IPS DF 6.9 (cell line): ENCODE results near the gene TANGO6.

Source experiments
- DNase-seq: peaks from one replicate; pipeline ENCODE4 v3.0.0-alpha.2; 2013; ENCODE audit warnings: low read depth, low spot score
- H3K27ac ChIP-seq: one replicate; pipeline ENCODE4 v1.5.1; 2013; ENCODE audit warnings: low read length, control low read depth
- H3K27me3 ChIP-seq: 2 replicates; pipeline ENCODE4 v1.6.1; 2013; ENCODE audit warnings: mild to moderate bottlenecking, low read length; ENCODE audit not compliant: control insufficient read depth, insufficient read depth
- H3K36me3 ChIP-seq: 2 replicates; pipeline ENCODE4 v1.6.1; 2013; ENCODE audit warnings: low read length; ENCODE audit not compliant: control insufficient read depth, insufficient read depth
- H3K4me1 ChIP-seq: 2 replicates; pipeline ENCODE4 v1.6.1; 2013; ENCODE audit warnings: low read length; ENCODE audit not compliant: control insufficient read depth, insufficient read depth
- H3K4me3 ChIP-seq: 2 replicates; pipeline ENCODE4 v1.5.1; 2013; ENCODE audit warnings: mild to moderate bottlenecking, low read length
- H3K9me3 ChIP-seq: 2 replicates; pipeline ENCODE4 v1.6.1; 2013; ENCODE audit warnings: low read length, inconsistent platforms; ENCODE audit not compliant: control insufficient read depth, insufficient read depth
- WGBS: extraction: QIAGEN DNeasy Blood & Tissue Kit; methylation state at CpG from one replicate; pipeline ENCODE4 v1.1.7; 2013; ENCODE audit warnings: mixed read lengths, missing lambda C conversion rate; ENCODE audit not compliant: insufficient read length, insufficient coverage; 5-methylcytosine and 5-hydroxymethylcytosine counted together

The TANGO6 gene

GRCh38 chr16:68935008-68935407 is 91.7 kb downstream of the TANGO6 start:
- Histone ChIP-seq H3K36me3 (0 out of 2 replicates have a peak, but pooled peaks cover 2% of the 10 kb centered on the region), H3K4me3 (no peak overlapping the region), H3K27me3 (no peaks in the 10 kb centered on the region), H3K27ac (no peak overlapping the region), H3K4me1 (no peaks in the 10 kb centered on the region), H3K9me3 (no peaks in the 10 kb centered on the region)
- DNase-seq, result no peak

DNA sequence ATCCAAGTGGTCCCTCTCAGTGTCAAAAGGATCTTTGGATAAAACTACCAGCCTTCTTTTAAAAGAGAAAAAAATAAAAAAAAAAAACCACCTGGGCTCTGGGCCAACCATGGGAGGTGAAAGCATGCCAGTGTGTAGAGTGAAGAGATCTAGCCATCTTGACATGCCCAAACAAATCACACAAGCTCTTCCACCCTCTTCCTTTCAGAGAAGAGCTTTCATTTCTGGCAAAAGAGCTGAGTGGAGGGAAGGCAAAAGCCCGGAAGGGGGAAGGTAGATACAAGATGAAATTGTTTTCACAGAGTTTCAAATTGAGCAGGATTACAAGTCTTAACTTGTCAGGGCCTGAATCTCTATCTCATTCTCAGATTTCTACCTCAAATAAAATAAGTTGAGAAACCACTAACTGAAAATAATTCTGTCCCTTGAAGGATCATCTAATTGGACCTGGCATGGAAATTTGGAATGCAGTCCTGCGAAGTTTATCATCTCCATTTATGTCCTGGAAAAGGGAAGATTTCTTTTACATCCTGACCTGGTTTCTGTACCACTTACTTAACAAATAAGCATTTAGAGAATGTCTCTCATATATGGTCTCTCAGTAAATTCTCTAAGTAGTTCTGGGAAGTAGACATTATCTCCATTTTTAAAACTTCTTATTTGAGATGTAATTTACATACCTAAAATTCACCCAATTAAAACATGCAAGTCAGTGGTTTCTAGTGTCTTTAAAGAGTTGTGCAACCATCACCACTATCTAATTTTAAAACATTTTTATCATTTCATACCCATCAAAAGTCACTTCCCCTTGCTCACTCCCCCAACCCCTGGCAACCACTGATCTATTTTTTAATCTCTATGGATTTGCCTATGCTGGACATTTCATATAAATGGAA is 93.7 kb downstream of the TANGO6 start:
- no peak for DNase-seq
- WGBS, result no CpG with 5 or more reads among the region's 2 CpGs
- no peaks in the 10 kb centered on the region for H3K9me3 ChIP-seq
- no peaks in the 10 kb centered on the region for H3K36me3 ChIP-seq
- no peaks in the 10 kb centered on the region for H3K27me3 ChIP-seq
- no peak overlapping the region for H3K27ac ChIP-seq
- no peaks in the 10 kb centered on the region for H3K4me1 ChIP-seq
- no peak overlapping the region for H3K4me3 ChIP-seq

DNA sequence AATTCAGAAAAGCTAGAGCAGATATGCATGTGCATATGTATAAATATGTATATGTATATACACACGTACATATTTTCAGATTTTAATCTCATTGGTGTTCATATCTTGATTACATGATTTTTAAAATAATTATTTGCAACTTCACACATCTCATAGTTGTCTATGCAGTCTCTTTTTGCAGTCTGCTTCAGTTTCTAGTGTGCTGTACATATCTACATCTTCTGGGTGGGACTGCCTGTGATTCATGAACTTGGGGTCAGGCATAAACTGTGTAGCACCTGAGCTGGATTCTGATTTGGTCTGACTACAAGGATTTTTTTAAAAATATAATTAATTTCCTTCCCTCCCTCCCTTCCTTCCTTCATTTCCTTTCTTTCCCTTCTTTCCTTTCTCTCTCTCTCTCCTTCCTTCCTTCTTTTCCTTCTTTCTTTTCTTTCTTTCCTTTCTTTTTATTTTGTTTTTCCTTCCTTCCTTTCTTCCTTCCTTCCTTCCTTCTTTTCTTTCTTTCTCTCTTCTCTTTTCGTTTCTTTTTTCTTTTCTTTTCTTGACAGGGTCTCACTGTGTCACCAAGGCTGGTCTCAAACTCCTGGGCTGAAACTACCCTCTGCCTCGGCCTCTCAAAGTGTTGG is 96.5 kb downstream of the TANGO6 start:
- no CpG with 5 or more reads among the region's 3 CpGs for WGBS
- Histone ChIP-seq H3K4me1 (no peaks in the 10 kb centered on the region), H3K27ac (no peak overlapping the region), H3K36me3 (no peaks in the 10 kb centered on the region), H3K9me3 (no peaks in the 10 kb centered on the region), H3K27me3 (no peaks in the 10 kb centered on the region), H3K4me3 (no peak overlapping the region)
- no peak for DNase-seq

DNA sequence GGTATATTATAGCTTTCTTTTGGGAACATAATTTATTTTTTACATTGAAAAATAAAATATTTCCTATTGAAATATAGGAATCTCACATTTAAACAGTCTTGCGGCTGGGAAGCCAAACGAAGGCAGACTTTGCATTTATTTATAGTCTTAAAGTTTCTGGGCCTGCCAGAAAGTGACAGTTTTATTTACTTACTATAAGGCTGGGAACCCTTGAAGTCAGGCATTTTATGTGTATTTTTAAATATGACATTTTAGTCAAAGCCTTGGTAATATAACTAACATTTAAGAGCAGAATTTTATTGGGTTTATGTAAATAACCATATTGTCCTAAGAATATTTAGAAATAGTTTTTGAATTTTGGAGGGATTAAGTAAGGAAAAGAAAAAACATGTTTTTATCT is 97.5 kb downstream of the TANGO6 start:
- no peaks in the 10 kb centered on the region for H3K27me3 ChIP-seq

GRCh38 chr16:68943961-68944360 is 100.6 kb downstream of the TANGO6 start:
- WGBS, result no CpG with 5 or more reads among the region's 1 CpG
- no peak for DNase-seq
- Histone ChIP-seq H3K9me3 (no peaks in the 10 kb centered on the region), H3K36me3 (no peaks in the 10 kb centered on the region), H3K4me1 (no peaks in the 10 kb centered on the region), H3K4me3 (no peak overlapping the region), H3K27me3 (no peaks in the 10 kb centered on the region), H3K27ac (no peak overlapping the region)

More for the DNA sequence above, 97.5 kb downstream of the TANGO6 start:
- no peaks in the 10 kb centered on the region for H3K36me3 ChIP-seq
- H3K4me1 ChIP-seq, result no peaks in the 10 kb centered on the region
- no CpG with 5 or more reads among the region's 2 CpGs for WGBS
- no peak overlapping the region for H3K4me3 ChIP-seq
- H3K9me3 ChIP-seq, result no peaks in the 10 kb centered on the region
- H3K27ac ChIP-seq, result no peak overlapping the region
- no peak for DNase-seq

DNA sequence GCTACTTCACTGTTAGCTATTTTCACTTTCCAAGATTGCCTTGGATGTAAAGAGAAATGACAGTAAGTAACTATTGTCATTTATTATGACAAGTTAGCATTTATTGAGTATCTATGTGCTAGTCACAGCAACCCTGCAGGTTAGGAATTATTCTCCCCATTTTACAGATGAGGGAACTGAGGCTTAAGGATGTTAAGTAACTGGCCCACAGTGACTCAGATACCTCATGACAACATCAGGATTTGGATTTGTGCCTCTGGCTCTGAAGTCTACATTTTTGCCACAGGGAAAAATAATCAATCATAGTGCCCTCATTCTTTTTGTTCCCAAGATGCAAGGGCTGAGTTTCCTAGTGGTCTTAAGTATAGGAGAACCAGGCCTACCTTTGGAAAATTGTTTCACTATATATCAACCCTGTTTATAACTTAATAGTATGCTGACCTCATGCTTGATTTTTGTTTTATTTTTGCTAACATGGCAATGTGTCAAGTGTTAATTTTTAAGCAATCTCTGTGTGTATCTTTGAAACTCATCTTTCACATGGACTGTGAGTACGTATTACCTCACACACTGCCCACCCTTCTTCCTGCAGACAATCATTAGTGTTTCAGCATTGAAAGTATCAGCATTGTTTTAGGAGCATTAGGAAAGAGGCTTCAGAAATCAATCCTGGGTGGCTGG is 105.0 kb downstream of the TANGO6 start:
- Histone ChIP-seq H3K4me1 (no peaks in the 10 kb centered on the region), H3K27ac (no peak overlapping the region), H3K36me3 (no peaks in the 10 kb centered on the region), H3K9me3 (no peaks in the 10 kb centered on the region), H3K27me3 (no peaks in the 10 kb centered on the region), H3K4me3 (no peak overlapping the region)
- DNase-seq, result no peak
- no CpG with 5 or more reads among the region's 1 CpG for WGBS

- Histone ChIP-seq H3K36me3 (no peaks in the 10 kb centered on the region), H3K4me3 (no peak overlapping the region), H3K4me1 (no peaks in the 10 kb centered on the region), H3K27me3 (no peaks in the 10 kb centered on the region), H3K9me3 (no peaks in the 10 kb centered on the region), H3K27ac (no peak overlapping the region)
- no CpG with 5 or more reads among the region's 2 CpGs for WGBS
- DNase-seq, result no peak
Measured at GRCh38 chr16:68951991-68952877, 108.9 kb downstream of the TANGO6 start.

DNA sequence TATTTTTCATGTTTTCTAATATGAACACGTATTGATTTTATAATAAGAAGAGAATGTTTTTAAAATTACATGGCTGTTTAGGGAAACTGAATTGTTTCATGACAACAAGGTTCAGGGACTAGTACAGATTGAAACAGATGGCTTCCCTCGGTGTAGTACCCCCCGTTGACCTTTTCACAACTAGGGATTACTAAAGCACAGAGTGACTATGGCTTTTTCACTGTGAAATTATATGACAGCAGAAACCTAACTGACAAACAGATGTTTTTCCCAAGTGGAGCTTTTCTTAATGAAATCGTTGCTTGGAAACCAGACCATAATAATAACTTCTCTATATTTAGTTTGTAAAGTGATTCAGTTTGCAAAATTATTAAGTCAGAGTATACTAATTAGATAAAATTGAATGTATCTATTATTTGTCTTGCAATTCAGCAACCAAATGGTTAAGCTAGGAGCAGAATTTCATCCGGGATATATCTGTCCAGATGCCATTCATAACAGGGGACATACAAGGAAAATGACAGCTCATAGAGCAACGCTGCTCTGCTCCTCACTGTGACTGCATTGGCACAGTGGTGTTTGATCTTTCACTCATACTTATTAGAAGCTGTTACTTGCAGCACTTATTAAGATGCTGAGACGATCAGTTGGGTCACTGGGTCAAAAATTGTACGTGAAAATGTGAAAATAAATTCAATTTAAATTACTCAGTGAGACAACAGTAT is 111.7 kb downstream of the TANGO6 start:
- no peaks in the 10 kb centered on the region for H3K27me3 ChIP-seq
- no peaks in the 10 kb centered on the region for H3K9me3 ChIP-seq
- no peak overlapping the region for H3K27ac ChIP-seq
- no CpG with 5 or more reads among the region's 8 CpGs for WGBS
- DNase-seq, result no peak
- no peaks in the 10 kb centered on the region for H3K36me3 ChIP-seq
- no peak overlapping the region for H3K4me3 ChIP-seq
- H3K4me1 ChIP-seq, result peaks cover 3% of the 10 kb centered on the region; the same call in 1 of the 2 replicates

GRCh38 chr16:68960910-68961309 is 117.6 kb downstream of the TANGO6 start:
- no CpG with 5 or more reads among the region's 5 CpGs for WGBS
- DNase-seq, result no peak
- Histone ChIP-seq H3K27ac (no peak overlapping the region), H3K9me3 (no peaks in the 10 kb centered on the region), H3K27me3 (no peaks in the 10 kb centered on the region), H3K4me1 (peaks cover 7% of the 10 kb centered on the region), H3K4me3 (no peak overlapping the region), H3K36me3 (no peaks in the 10 kb centered on the region)
